GM19324 (cell line): ENCODE data around the gene IFITM5.
"Not testable (repeated sequence)": the region's sequence is repeated elsewhere in the genome, so short reads cannot be mapped to it uniquely, and the experiment has no call there.

Experiments used
- ATAC-seq: cut with Tn5 transposase; IDR thresholded peaks from one replicate; pipeline ENCODE4 v1.9.1; 2021; ENCODE audit warnings: mild to moderate bottlenecking, moderate library complexity; ENCODE audit not compliant: unreplicated experiment, low FRiP score

Gene IFITM5

DNA sequence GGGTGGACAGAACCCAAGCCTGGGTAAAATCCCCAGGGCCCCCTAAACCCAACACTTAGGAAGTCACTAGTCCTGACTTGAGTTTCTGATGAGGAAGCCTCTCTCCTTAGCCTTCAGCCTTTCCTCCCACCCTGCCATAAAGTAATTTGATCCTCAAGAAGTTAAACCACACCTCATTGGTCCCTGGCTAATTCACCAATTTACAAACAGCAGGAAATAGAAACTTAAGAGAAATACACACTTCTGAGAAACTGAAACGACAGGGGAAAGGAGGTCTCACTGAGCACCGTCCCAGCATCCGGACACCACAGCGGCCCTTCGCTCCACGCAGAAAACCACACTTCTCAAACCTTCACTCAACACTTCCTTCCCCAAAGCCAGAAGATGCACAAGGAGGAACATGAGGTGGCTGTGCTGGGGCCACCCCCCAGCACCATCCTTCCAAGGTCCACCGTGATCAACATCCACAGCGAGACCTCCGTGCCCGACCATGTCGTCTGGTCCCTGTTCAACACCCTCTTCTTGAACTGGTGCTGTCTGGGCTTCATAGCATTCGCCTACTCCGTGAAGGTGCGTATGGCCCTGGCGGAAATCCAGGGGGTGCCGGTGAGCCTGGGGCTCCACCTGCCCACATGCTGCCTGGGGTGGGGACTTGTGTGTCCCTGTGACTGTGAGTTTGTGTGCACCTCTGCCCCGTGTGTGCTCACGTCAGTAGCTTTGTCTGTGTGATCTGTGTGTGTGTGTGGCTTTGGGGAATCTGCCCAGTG lies 14.6 kb upstream of the IFITM5 start, which contains the start of gene IFITM1:
IFITM1 (plus strand) TSS at position 254 of the 767 bp plus-strand sequence; CDS start at position 385, 131 bp downstream.
- peak; percentile 40 for ATAC-seq

DNA sequence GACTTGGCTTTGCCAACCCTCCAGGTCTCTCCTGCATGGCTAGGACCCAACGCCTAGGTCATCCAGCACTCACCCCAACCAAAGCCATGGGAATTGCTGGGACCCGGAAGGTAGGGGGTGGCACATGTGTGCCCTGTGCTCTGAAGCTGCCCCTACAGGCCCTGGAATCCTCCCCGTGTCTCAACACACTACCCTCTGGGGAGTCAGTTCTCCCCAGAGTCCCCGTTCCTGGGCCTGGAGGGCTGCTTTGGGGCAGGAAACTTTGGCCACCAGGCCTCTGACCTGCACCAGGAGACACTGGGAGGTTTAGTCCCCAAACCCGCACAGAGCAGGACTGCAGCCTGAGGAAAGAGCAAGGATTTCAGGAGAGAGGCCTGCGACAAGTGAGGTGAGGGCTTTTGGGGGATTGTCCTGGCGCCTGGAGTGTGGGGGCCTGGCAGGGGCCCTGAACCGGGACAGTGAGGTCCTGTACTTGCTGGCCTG lies 14.0 kb upstream of the IFITM5 start:
- ATAC-seq = peak; percentile 3

DNA sequence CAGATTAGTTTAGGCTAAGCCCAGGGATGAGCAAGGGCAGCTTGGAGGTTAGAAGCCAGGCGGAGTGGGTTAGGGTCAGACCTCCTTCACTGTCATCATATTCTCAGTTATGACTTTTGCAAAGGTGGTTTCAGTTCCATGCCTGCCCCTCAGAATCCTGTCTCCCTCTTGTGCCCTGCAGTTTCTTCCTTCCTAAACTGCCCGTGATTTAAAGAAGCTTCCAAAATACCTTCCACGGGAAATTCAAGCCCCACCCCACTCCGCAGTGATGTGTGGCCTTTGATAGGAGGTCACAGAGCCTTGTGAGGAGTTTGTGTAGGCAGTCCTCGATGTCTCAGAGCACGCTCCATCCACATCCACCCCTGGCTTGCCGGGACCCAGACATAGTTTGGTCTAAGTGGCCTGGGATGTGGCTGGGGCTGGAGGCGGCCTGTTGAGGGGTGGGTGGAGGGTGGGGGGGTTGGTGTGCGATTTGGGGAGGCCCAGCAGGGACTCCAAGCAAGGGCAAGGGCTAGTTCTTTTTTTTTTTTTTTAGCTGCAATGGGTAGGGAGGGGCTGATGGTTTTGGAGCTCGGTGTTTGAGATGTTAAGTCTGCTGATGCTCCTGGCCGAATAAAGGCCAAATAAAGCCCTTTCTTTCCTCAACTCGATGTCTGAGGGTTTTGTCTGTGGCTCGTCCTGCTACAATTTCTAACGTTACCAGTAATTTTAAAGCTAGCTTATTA lies 12.9 kb upstream of the IFITM5 start:
- no peak for ATAC-seq

DNA sequence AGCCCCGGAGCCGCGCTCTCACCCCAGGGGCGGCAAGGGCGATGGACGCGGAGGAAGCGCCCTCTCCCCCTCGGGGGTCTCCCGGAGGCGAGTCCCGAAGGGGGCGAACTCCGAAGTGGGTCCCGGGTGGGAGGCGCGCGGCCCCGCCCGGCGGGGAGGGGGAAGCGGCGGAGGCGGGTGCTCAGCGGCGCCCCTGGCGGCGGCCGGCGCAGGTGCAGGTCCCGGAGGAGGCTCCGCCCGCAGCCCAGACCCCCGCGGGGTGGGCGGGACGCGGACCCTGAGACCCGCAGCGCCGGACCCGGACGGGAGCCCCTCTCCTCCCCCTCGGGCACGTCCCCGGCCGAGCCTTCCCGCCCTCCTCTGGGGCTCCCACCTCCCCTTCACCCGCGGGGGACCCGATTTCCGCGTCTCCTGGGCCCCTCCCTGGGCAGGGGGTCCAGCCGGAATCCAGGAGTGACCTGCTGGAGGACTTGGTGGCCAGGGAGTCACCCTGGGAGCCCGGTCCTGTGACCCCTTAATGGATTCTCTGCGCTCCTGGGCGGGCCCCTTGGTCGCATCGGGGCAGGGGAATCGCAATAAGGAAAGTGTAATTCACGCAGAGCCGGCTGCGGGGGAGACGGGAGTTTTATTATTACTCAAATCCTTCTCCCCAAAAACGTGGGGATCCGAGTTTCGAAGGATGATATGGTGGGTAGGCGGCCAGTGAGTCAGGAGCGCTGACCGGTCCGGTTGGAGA lies 11.9 kb upstream of the IFITM5 start:
- peak; percentile 32 for ATAC-seq

DNA sequence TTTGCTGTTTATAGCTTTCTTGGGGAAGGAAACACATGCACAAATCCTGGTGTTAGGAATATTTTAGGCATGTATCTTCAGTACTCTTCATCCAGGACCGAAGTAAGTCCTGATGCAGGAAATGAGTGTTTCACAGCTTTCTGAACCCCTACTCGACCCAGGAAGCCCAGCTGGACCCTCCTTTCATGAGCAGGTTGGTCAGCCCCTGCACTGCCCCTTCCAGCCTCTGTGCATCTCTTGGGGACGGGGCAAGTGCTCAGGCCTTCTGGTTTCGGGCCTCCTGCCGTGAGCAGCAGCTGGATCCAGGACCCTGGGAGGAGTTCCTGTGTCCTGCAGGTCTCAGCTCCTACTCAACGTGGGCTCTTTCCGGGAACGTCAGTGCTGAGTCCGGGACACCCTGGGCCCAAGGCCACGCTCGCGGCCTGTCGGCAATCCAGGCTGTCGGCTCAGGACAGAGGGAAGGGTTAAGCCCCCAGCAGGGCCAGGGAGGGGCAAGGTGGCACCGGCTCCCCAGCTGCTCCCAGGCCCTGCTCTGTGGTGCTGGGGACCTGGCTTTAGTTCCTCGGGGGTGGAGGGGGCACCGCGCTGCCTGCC lies 10.8 kb upstream of the IFITM5 start:
- ATAC-seq = not testable (repeated sequence)

DNA sequence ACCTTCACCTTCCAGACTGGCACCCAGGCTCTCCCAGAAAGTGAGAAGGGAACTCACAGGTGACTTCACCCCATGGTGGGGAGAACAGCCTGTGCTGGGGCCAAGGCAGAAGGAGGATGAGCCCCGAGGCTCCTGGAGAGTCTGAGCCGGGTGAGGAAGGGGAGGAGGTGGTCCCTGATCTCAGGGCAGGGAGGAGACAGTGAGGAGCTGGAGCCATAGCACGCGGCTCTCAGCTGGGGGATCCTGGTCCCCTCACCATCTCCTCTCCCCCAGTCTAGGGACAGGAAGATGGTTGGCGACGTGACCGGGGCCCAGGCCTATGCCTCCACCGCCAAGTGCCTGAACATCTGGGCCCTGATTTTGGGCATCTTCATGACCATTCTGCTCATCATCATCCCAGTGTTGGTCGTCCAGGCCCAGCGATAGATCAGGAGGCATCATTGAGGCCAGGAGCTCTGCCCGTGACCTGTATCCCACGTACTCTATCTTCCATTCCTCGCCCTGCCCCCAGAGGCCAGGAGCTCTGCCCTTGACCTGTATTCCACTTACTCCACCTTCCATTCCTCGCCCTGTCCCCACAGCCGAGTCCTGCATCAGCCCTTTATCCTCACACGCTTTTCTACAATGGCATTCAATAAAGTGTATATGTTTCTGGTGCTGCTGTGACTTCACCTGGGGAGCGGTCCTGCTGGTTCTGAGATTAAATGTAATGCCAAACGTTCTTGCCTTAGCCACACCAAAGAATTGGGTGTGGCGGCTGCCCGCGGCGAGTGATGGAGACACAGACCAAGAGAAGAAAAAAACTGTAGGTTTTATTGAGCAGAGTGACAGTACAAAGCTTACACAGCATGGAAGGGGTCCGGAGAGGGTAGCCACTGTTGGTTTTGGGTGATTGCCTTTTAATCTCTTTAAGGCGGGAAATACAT lies 9.7 kb upstream of the IFITM5 start:
- ATAC-seq = not testable (repeated sequence)

DNA sequence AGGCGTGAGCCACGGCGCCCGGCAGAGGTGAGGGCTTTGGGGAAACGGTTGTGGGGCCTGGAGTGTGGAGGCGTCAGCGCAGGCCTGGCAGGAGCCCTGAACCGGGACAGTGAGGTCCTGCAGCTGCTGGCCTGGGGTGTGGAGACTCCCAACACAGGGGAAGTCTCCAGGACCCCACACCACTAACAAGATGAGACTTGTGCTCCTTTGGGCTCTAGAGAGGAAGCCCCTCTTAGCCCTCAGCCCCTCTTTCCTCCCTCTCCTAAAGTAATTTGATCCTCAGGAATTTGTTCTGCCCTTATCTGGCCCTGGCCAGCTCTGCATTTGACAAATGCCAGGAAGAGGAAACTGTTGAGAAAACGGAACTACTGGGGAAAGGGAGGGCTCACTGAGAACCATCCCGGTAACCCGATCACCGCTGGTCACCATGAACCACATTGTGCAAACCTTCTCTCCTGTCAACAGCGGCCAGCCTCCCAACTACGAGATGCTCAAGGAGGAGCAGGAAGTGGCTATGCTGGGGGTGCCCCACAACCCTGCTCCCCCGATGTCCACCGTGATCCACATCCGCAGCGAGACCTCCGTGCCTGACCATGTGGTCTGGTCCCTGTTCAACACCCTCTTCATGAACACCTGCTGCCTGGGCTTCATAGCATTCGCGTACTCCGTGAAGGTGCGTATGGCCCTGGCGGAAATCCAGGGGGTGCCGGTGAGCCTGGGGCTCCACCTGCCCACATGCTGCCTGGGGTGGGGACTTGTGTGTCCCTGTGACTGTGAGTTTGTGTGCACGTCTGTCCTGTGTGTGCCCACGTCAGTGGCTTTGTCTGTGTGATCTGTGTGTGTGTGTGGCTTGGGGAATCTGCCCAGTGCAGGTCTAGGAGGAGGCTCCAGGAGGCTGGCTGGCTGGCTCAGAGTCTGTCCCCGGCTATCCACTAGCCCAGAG lies 8.7 kb upstream of the IFITM5 start, which contains the start of gene IFITM2:
IFITM2 (plus strand) TSS at position 51 of the 943 bp plus-strand sequence; CDS start at position 428, 377 bp downstream.
- not testable (repeated sequence) for ATAC-seq

DNA sequence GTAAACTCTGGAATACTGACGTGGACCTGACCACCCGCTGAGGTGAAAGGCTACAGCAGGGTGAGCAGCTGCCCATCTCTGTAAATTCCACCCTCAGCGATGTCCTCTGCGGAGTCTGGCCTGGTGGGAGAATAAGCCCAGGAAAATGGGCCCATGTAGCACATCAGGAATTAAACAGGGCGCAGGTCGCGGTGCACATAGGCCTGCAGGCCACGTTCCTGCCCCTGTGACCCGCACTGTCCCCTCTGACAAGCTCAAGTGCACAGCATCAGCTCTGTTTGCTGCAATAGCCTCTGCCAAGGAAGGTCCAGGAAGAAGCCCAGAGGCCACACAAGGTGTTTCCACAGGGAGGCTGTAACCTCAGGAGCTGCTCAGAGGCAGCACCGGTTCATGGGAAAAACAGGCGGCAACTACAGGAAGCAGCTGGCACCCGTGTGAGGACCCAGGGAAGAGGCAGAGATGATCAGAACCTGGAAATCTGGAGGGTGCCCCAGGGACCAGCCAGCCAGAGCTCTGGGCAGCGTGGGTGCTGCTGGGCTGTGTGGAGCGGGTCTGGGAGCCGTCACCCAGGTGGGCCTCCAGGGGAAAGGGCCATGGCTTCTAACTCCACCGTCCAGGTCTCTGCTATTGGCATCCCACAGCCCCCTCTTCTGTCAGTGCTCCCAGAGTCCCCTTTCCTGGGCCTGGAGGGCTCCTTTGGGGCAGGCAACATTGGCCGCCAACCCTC lies 7.5 kb upstream of the IFITM5 start:
- ATAC-seq = no peak

DNA sequence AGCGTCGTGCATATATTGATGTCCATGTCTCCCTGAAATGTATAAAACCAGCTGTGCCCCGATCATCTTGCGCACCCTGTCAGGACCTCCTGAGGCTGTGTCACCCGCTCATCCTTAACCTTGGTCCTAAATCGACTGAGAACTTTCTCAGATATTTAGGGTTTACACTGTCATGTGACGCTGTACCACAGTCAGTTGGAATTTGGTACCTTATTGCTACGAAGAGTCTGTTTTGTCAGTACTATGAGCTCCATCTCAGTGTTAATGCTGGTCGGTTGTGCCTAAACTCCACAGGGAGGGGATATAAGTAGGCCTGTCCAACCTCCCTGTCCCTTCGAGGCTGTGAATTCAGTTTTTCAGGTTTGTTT lies 6.5 kb upstream of the IFITM5 start:
- no peak for ATAC-seq

DNA sequence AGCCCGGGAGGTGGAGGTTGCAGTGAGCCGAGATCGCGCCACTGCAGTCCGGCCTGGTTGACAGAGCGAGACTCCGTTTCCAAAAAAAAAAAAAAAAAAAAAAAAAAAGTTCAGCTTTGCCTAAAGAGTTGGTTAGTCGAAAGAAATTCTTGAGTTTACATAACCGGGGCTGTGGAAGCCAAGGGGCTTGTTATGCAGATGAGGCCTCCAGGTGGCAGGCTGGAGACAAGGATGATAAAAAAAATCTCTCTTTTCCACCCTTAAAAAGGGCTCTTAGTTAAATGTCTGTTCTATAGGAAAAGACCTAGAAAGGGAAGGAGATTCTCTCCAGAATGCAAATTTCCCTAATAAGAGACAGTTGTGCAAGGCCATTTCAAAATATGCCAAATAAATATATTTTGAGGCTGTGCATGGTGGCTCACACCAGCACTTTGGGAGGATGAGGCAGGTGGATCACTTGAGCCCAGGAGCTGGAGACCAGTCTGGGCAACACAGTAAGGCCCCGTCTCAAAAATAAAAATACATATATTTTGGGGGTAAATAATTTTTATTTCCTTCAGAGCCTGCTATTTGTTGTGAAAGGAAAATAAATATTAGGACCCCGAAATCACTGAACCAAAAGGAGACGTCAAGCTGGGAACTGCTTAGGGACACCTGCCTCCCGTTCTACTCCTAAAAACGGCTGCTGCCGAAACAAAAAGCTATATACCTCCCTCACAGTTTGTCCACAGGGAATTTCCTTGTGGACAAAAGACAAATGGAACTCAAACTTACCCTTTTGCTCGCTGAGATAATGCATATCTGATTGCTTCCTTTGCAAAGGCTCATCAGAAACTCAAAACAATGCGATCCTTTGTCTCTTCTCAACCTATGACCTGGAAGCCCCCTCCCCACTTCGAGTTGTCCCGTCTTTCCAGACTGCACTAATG lies 5.9 kb upstream of the IFITM5 start:
- no peak for ATAC-seq

DNA sequence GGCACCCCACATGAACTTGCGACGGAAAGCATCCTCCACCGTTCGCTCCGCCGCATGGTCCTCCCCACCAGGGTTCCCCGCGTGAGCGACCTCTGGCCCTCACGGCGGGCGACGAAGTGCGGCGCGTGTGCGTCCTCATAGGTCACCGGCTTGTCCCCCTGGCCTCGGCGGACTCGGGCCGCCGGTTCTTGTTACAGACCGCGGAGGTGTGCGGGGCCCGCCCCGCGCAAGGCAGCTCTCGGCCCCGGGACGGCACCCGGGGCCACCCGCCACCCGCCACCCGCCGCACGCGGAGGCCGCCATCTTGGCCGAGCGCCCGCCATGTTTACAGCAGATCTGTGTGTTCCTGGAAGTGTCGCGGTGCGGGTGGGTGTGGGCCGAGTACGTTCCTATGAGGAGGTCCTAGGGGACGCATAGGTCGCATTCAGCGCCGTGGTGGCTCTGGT lies 4.8 kb upstream of the IFITM5 start:
- no peak for ATAC-seq

DNA sequence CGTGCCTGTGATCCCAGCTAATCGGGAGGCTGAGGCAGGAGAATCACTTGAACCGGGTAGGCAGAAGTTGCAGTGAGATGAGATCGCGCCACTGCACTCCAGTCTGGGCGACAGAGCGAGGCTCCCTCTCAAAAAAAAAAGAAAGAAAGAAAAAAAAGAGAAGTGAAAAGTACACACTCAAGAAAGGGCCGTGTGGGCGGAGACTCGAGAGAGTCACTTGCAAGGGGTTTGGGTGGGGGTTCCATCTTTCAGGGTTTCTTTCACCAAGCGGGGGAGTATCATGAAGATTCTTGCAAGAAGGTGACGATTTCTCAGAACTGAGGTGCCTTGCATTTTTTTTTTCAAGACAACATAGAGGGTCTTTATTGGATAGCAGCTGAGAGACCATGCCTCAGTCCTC lies 4.0 kb upstream of the IFITM5 start:
- ATAC-seq = no peak

DNA sequence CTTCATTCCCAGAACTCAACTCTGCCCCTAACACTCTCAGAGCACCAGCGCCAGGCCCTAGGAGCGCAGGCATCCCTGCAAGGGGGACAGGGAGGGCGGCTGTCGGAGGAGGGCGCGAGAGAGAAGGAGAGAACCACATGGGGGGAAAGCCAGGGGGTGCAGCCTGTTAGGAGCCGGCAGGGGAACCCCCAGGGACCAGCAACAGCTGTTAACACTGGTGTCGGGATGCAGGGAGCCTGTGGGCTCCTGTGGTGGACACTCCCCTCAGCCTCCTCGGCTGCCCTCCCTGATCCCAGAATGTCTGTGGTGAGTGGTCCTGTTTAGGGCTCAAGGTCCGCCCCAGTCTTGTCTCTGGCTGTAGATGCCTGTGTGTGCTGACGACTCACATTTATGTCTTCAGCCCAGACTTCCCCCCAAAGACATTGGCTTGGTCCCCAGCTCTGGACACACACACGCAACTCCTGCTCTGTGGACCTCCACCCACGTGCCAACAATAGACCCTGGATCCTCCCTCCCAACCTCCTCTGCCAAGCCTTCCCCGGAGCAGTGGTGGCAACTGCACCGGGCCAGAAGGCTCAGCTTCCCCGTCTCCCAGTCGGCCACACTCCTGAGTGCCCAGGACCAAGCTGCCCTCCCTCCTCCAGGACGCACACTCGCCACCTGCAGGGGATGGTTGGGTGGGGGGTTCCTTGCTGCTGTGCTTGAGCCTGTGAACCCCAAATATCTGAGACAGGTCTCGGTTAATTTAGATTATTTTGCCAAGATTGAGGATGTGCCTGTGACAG lies 817 bp upstream of the IFITM5 start:
- no peak for ATAC-seq

DNA sequence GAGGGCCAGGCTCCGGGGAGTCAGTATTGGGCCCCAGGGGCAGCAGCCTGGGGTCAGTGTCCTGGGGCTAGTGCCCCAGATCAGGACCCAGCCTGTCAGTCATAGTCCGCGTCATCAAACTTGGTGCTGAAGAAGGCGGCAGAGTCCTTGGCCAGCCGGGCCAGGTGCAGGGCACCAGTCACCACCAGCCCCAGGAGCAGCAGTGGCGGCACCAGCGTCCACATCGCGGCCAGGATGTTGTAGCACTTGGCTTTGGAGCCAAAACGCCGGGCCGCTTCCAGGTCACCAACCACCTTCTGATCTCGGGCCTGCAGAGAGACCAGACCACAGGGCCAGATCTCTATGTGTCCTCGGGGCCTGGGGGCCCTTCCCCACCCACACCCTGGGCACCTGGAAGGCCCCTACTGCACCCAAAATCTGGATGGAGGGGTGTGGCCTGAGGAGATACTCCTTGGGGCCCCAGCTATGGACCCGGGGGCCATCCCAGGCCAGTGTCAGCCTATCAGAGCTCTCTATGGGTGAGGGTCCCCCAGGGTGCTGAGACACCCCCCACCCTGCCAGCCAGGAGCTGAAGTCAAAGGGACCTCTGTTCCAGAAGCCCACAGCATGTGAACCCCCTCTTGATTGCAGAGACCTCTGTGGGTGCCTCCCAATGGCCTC lies 790 bp downstream of the IFITM5 start:
- ATAC-seq = no peak
